Mesendoderm (in vitro differentiated cells): ENCODE measurements around the gene FRMD4A.

Source experiments
- DNase-seq: peaks from one replicate; pipeline ENCODE4 v3.0.0; 2013
- H2AK5ac ChIP-seq: 2 replicates; pipeline ENCODE4 v1.6.1; 2013; ENCODE audit warnings: low read length, inconsistent platforms
- H2BK120ac ChIP-seq: 2 replicates; pipeline ENCODE4 v1.6.1; 2013; ENCODE audit warnings: low read depth, mild to moderate bottlenecking, low read length, moderate library complexity, mixed read lengths
- H2BK15ac ChIP-seq: replicated peaks from 2 replicates; pipeline ENCODE4 v1.6.1; 2013; ENCODE audit warnings: low read depth, mild to moderate bottlenecking, moderate library complexity
- H2BK5ac ChIP-seq: 2 replicates; pipeline ENCODE4 v1.6.1; 2013; ENCODE audit warnings: low read length, inconsistent platforms
- H3K18ac ChIP-seq: 2 replicates; pipeline ENCODE4 v1.6.1; 2013; ENCODE audit warnings: mild to moderate bottlenecking, low read length, mixed read lengths
- H3K23ac ChIP-seq: one replicate; pipeline ENCODE4 v1.6.1; 2013; ENCODE audit warnings: low read length
- H3K27ac ChIP-seq: 2 replicates; pipeline ENCODE4 v1.5.1; 2013; ENCODE audit warnings: low read depth, mild to moderate bottlenecking, inconsistent platforms, low read length, moderate library complexity
- H3K27me3 ChIP-seq: 2 replicates; pipeline ENCODE4 v1.6.1; 2013; ENCODE audit warnings: low read length, control low read depth, mild to moderate bottlenecking, inconsistent platforms; ENCODE audit not compliant: insufficient read depth, poor library complexity
- H3K36me3 ChIP-seq: 2 replicates; pipeline ENCODE4 v1.6.1; 2013; ENCODE audit warnings: low read length, inconsistent platforms; ENCODE audit not compliant: control insufficient read depth, insufficient read depth
- H3K4ac ChIP-seq: one replicate; pipeline ENCODE4 v1.6.1; 2013; ENCODE audit warnings: low read depth, mild to moderate bottlenecking, low read length, moderate library complexity
- H3K4me1 ChIP-seq: 2 replicates; pipeline ENCODE4 v1.6.1; 2013; ENCODE audit warnings: low read depth, low read length, inconsistent platforms; ENCODE audit not compliant: control insufficient read depth
- H3K4me2 ChIP-seq: 2 replicates; pipeline ENCODE4 v1.6.1; 2013; ENCODE audit warnings: low read length
- H3K4me3 ChIP-seq: 2 replicates; pipeline ENCODE4 v1.5.1; 2013; ENCODE audit warnings: mild to moderate bottlenecking, low read length
- H3K56ac ChIP-seq: one replicate; pipeline ENCODE4 v1.6.1; 2013; ENCODE audit warnings: low read length
- H3K79me1 ChIP-seq: 2 replicates; pipeline ENCODE4 v1.6.1; 2013; ENCODE audit warnings: low read length, inconsistent platforms
- H3K79me2 ChIP-seq: 2 replicates; pipeline ENCODE4 v1.6.1; 2013; ENCODE audit warnings: mild to moderate bottlenecking, low read length; ENCODE audit not compliant: control insufficient read depth, insufficient read depth
- H3K9ac ChIP-seq: 2 replicates; pipeline ENCODE4 v1.6.1; 2013; ENCODE audit warnings: low read length, inconsistent platforms
- H4K5ac ChIP-seq: one replicate; pipeline ENCODE4 v1.6.1; 2013; ENCODE audit warnings: low read length
- H4K8ac ChIP-seq: one replicate; pipeline ENCODE4 v1.6.1; 2013; ENCODE audit warnings: low read depth, mild to moderate bottlenecking, control low read depth, low read length, moderate library complexity
- WGBS: extraction: QIAGEN DNeasy Blood & Tissue Kit; methylation state at CpG from one replicate; pipeline ENCODE4 v1.1.7; 2013; ENCODE audit warnings: low lambda C conversion rate, missing lambda C conversion rate; ENCODE audit not compliant: insufficient coverage; ENCODE audit errors: extremely low coverage; 5-methylcytosine and 5-hydroxymethylcytosine counted together

The FRMD4A gene

DNA sequence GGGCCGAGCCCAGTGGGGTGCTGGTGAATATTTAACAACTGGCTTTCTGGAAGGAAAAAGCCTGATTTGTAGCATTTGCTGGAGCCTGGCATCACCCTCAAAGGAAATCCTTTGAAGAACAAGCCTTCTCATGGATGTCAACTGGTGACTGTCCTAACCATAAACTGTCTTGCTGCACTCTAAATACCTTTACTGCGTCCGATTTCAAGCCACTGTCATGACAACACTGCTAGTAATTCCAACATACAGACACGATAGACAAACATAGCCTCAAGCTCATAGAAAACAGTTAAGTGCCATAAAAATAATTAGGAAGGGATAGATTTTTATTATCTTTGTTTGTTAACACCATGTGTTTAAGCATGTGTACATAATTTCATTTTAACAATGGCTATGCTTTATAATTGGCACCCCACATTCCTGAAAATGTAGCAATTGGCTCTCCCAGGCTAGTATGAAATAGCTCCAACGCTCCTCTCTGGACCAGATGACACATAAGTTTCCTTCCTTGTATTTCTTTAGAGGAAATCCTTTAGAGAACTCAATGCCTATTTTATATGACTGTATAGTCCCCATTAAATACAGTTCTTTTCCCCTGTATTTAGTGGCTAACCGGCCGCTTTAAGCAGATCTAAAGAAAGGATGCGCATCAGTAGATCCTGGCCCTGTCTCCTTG, 470.6 kb downstream of the FRMD4A start:
- H3K4ac ChIP-seq: no peak overlapping the region
- no peak overlapping the region for H2BK5ac ChIP-seq
- no peak overlapping the region for H3K18ac ChIP-seq
- no CpG with 5 or more reads among the region's 8 CpGs for WGBS
- no peak overlapping the region for H4K8ac ChIP-seq
- no peak overlapping the region for H2BK15ac ChIP-seq
- H2AK5ac ChIP-seq: no peak overlapping the region
- no peak overlapping the region for H3K9ac ChIP-seq
- H3K27me3 ChIP-seq: no peaks in the 10 kb centered on the region
- H3K4me3 ChIP-seq: no peak overlapping the region
- no peak overlapping the region for H3K56ac ChIP-seq
- H3K27ac ChIP-seq: no peak overlapping the region
- H3K79me2 ChIP-seq: peaks cover 13% of the 10 kb centered on the region
- no peaks in the 10 kb centered on the region for H3K4me1 ChIP-seq
- H3K79me1 ChIP-seq: peaks cover 17% of the 10 kb centered on the region
- no peaks in the 10 kb centered on the region for H3K36me3 ChIP-seq
- DNase-seq: no peak
- H3K23ac ChIP-seq: no peak overlapping the region
- no peak overlapping the region for H3K4me2 ChIP-seq
- no peak overlapping the region for H2BK120ac ChIP-seq
- no peak overlapping the region for H4K5ac ChIP-seq

DNA sequence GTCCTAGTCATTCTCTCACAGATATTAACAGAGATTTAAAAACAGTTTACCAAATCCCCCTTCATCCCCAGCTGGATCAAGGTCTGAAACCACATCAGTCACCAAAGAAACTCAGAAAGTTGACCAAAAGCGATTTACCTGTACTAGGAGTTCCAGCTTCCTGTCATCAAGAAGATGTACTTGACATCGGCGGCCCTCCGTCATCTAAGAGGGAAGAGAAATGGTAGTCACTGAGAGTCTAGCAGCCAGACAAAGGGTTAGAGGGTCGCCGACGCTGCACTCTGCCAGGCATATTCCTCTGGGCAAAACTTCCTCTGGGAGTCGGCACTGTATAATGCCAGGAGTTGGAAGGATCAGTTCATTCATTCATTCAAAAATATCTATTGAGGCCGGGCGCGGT, 472.0 kb downstream of the FRMD4A start:
- Histone ChIP-seq H3K27me3 (no peaks in the 10 kb centered on the region), H3K79me2 (peaks cover 9% of the 10 kb centered on the region), H3K56ac (no peak overlapping the region), H4K8ac (no peak overlapping the region), H3K4me1 (no peaks in the 10 kb centered on the region), H3K23ac (no peak overlapping the region), H3K36me3 (peaks cover 2% of the 10 kb centered on the region), H4K5ac (no peak overlapping the region), H3K27ac (no peak overlapping the region), H3K18ac (no peak overlapping the region), H2BK5ac (no peak overlapping the region), H3K4me3 (no peak overlapping the region), H3K4me2 (no peak overlapping the region), H2BK120ac (no peak overlapping the region), H2BK15ac (no peak overlapping the region), H3K9ac (no peak overlapping the region), H2AK5ac (no peak overlapping the region), H3K79me1 (peaks cover 19% of the 10 kb centered on the region), H3K4ac (no peak overlapping the region)
- no CpG with 5 or more reads among the region's 11 CpGs for WGBS
- DNase-seq: no peak

- Histone ChIP-seq H3K4me2 (no peak overlapping the region), H3K56ac (no peak overlapping the region), H3K4me3 (no peak overlapping the region), H2BK15ac (no peak overlapping the region), H2BK120ac (no peak overlapping the region), H3K18ac (no peak overlapping the region), H3K36me3 (peaks cover 2% of the 10 kb centered on the region), H4K5ac (no peak overlapping the region), H2BK5ac (no peak overlapping the region), H3K4me1 (no peaks in the 10 kb centered on the region), H3K27me3 (no peaks in the 10 kb centered on the region), H3K9ac (no peak overlapping the region), H3K79me1 (peaks cover 17% of the 10 kb centered on the region), H2AK5ac (no peak overlapping the region), H4K8ac (no peak overlapping the region), H3K79me2 (peaks cover 9% of the 10 kb centered on the region), H3K27ac (no peak overlapping the region), H3K4ac (no peak overlapping the region), H3K23ac (no peak overlapping the region)
- no peak for DNase-seq
- no CpG with 5 or more reads among the region's 4 CpGs for WGBS
These were observed 473.3 kb downstream of the FRMD4A start for GRCh38 chr10:13857451-13857850.

GRCh38 chr10:13853854-13854253, 476.9 kb downstream of the FRMD4A start:
- no peak overlapping the region for H3K4me2 ChIP-seq
- no peak overlapping the region for H4K5ac ChIP-seq
- peaks cover 6% of the 10 kb centered on the region for H3K79me1 ChIP-seq
- no peaks in the 10 kb centered on the region for H3K79me2 ChIP-seq
- H3K27ac ChIP-seq: no peak overlapping the region
- H3K9ac ChIP-seq: no peak overlapping the region
- H2BK120ac ChIP-seq: no peak overlapping the region
- no peak overlapping the region for H3K4me3 ChIP-seq
- H3K4ac ChIP-seq: no peak overlapping the region
- no CpG with 5 or more reads among the region's 6 CpGs for WGBS
- H3K23ac ChIP-seq: no peak overlapping the region
- no peak overlapping the region for H2BK5ac ChIP-seq
- DNase-seq: no peak
- no peak overlapping the region for H3K18ac ChIP-seq
- peaks cover 2% of the 10 kb centered on the region for H3K36me3 ChIP-seq
- H3K27me3 ChIP-seq: no peaks in the 10 kb centered on the region
- no peak overlapping the region for H2BK15ac ChIP-seq
- no peak overlapping the region for H3K56ac ChIP-seq
- H2AK5ac ChIP-seq: no peak overlapping the region
- no peaks in the 10 kb centered on the region for H3K4me1 ChIP-seq
- H4K8ac ChIP-seq: no peak overlapping the region

DNA sequence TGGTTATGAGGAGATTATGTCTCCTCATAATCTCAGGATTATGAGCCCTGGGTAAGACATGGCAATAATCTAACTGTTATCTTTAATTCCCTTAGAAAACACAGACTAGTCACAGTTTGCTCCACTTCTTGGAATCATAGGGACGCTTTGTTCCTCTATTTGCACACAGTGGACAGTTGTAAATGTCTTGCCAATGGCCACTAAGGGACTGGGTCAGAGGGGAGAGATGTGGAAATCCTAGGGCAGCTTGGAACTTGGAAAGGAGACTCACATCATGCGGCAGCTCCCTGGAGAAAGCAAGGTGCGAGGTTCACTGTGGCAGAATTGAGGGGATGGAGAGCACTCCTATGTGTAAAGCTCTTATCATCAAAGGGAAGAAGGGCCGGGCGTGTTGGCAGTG, 477.9 kb downstream of the FRMD4A start:
- Histone ChIP-seq H2BK15ac (no peak overlapping the region), H3K27me3 (no peaks in the 10 kb centered on the region), H3K9ac (no peak overlapping the region), H2BK120ac (no peak overlapping the region), H3K27ac (no peak overlapping the region), H3K79me1 (peaks cover 6% of the 10 kb centered on the region), H3K79me2 (no peaks in the 10 kb centered on the region), H2AK5ac (no peak overlapping the region), H3K4me2 (no peak overlapping the region), H4K5ac (no peak overlapping the region), H4K8ac (no peak overlapping the region), H3K36me3 (peaks cover 2% of the 10 kb centered on the region), H3K4ac (no peak overlapping the region), H3K4me1 (no peaks in the 10 kb centered on the region), H3K4me3 (no peak overlapping the region), H3K56ac (no peak overlapping the region), H3K18ac (no peak overlapping the region), H2BK5ac (no peak overlapping the region), H3K23ac (no peak overlapping the region)
- WGBS: no CpG with 5 or more reads among the region's 5 CpGs
- no peak for DNase-seq

- Histone ChIP-seq H2BK120ac (no peak overlapping the region), H3K27ac (no peak overlapping the region), H3K9ac (no peak overlapping the region), H3K79me2 (no peaks in the 10 kb centered on the region), H3K27me3 (no peaks in the 10 kb centered on the region), H3K79me1 (peaks cover 6% of the 10 kb centered on the region), H3K18ac (no peak overlapping the region), H4K5ac (no peak overlapping the region), H2BK5ac (no peak overlapping the region), H3K4me1 (no peaks in the 10 kb centered on the region), H3K36me3 (peaks cover 2% of the 10 kb centered on the region), H2AK5ac (no peak overlapping the region), H3K56ac (no peak overlapping the region), H3K4me2 (no peak overlapping the region), H2BK15ac (no peak overlapping the region), H4K8ac (no peak overlapping the region), H3K4me3 (no peak overlapping the region), H3K4ac (no peak overlapping the region), H3K23ac (no peak overlapping the region)
- WGBS: no CpG with 5 or more reads among the region's 2 CpGs
- DNase-seq: no peak
These were observed 478.8 kb downstream of the FRMD4A start for GRCh38 chr10:13851906-13852305.
